HepG2 (cell line): Measurements from ENCODE around the gene PRRT1. TPM values are rescaled to one million over a fixed set of nuclear protein-coding genes. Genes with fewer than 3 reads are reported as not detected.
A peak's percentile ranks its signal among the peaks of the same experiment; 100 is the strongest.

Source experiments
- CHCHD3 ChIP-seq: sonication (generic); formaldehyde crosslinking; IDR thresholded peaks from 2 replicates; pipeline ENCODE4 v1.8.0; 2022; ENCODE audit warnings: mild to moderate bottlenecking, missing genetic modification reagents, moderate library complexity
- FOXC1 ChIP-seq: sonication (generic); formaldehyde crosslinking; IDR thresholded peaks from 2 replicates; pipeline ENCODE4 v1.8.0; 2022; ENCODE audit warnings: mild to moderate bottlenecking, missing genetic modification reagents, borderline replicate concordance
- NONO ChIP-seq, 2 experiments: fragments of 450-650 bp in 1 of 2; sonication (generic) in 1 of 2; formaldehyde crosslinking in 1 of 2; IDR thresholded peaks in 1 of 2; conservative IDR thresholded peaks in 1 of 2; 2 replicates each; pipeline versions ENCODE4 v1.6.1 to v1.8.0; 2017 to 2022; ENCODE audit warnings: mild to moderate bottlenecking in 1 of 2, missing genetic modification reagents in 1 of 2, moderate library complexity in 1 of 2
- PAX8 ChIP-seq: sonication (generic); formaldehyde crosslinking; IDR thresholded peaks from 2 replicates; pipeline ENCODE4 v1.8.0; 2022; ENCODE audit warnings: mild to moderate bottlenecking, missing genetic modification reagents, borderline replicate concordance
- RORA ChIP-seq: sonication (generic); formaldehyde crosslinking; IDR thresholded peaks from 2 replicates; pipeline ENCODE4 v1.5.0; 2020; ENCODE audit warnings: mild to moderate bottlenecking, missing genetic modification reagents, moderate library complexity
- SIN3B ChIP-seq: fragments of 150-350 bp; IDR thresholded peaks from 2 replicates; pipeline ENCODE4 v1.6.1; 2014; ENCODE audit warnings: low read length
- TBL1XR1 ChIP-seq: fragments of 150-350 bp; IDR thresholded peaks from 2 replicates; pipeline ENCODE4 v1.6.1; 2014; ENCODE audit warnings: borderline replicate concordance, low read length; ENCODE audit not compliant: partially characterized antibody
- YEATS4 ChIP-seq: sonication (generic); formaldehyde crosslinking; IDR thresholded peaks from 2 replicates; pipeline ENCODE4 v1.4.0; 2020; ENCODE audit warnings: missing genetic modification reagents, borderline replicate concordance
- ZNF207 ChIP-seq: fragments of 450-650 bp; IDR thresholded peaks from 2 replicates; pipeline ENCODE4 v1.6.1; 2016; ENCODE audit warnings: antibody characterized with exemption, borderline replicate concordance
- ZNF225 ChIP-seq: sonication (generic); formaldehyde crosslinking; IDR thresholded peaks from 2 replicates; pipeline ENCODE4 v1.4.0; 2020; ENCODE audit warnings: mild to moderate bottlenecking, missing genetic modification reagents
- ZNF350 ChIP-seq: sonication (generic); formaldehyde crosslinking; IDR thresholded peaks from 2 replicates; pipeline ENCODE4 v1.4.0; 2020; ENCODE audit warnings: mild to moderate bottlenecking, low read depth, missing genetic modification reagents, borderline replicate concordance
- ZNF484 ChIP-seq: sonication (generic); formaldehyde crosslinking; IDR thresholded peaks from 2 replicates; pipeline ENCODE4 v1.5.1; 2020; ENCODE audit warnings: mild to moderate bottlenecking, low read depth, missing genetic modification reagents, borderline replicate concordance
- polyA plus RNA-seq, 8 experiments: library from polyadenylated mRNA; depleted of rRNA in 3 of 8; stranded (reverse) in 7 of 8; unstranded in 1 of 8; fragments of >200 nt; fragmentation: Illumina TruSeq in 4 of 8; extraction: Trizol in 4 of 8; gene quantifications; 2 replicates each; pipeline versions ENCODE4 v1.2.1 to v1.2.3, GENCODE V29; 2011 to 2016; ENCODE audit warnings: low read depth in 4 of 8, missing spikeins in 1 of 8, mixed read lengths in 1 of 8; ENCODE audit not compliant: insufficient read depth in 1 of 8
- total RNA-seq, 5 experiments: library from RNA; depleted of rRNA; stranded (reverse); fragments of >200 nt; fragmentation: Illumina TruSeq; extraction: Trizol; gene quantifications; 2 replicates each; pipeline ENCODE4 v1.2.3, GENCODE V29; 2016; ENCODE audit warnings: low read depth in 1 of 5
- TF ChIP-seq, protein P1 (sequence below): IDR thresholded peaks from 2 replicates; pipeline ENCODE4 v1.6.1; 2016; ENCODE audit warnings: low read depth, borderline replicate concordance
- TF ChIP-seq, protein P2 (sequence below): sonication (generic); formaldehyde crosslinking; conservative IDR thresholded peaks from 2 replicates; pipeline ENCODE4 v1.4.0; 2020; ENCODE audit warnings: mild to moderate bottlenecking, missing genetic modification reagents, moderate library complexity
- TF ChIP-seq, protein P3 (sequence below): sonication (generic); formaldehyde crosslinking; IDR thresholded peaks from 2 replicates; pipeline ENCODE4 v1.4.0; 2020; ENCODE audit warnings: mild to moderate bottlenecking, missing genetic modification reagents
- TF ChIP-seq, protein P4 (sequence below): sonication (generic); formaldehyde crosslinking; IDR thresholded peaks from 2 replicates; pipeline ENCODE4 v1.4.0; 2020; ENCODE audit warnings: missing genetic modification reagents, borderline replicate concordance
- TF ChIP-seq, protein P5 (sequence below): sonication (generic); formaldehyde crosslinking; IDR thresholded peaks from 2 replicates; pipeline ENCODE4 v1.4.0; 2020; ENCODE audit warnings: missing genetic modification reagents

The PRRT1 gene
- total and polyA plus RNA-seq, 2 of the 13 experiments (the other 11 are each of a cell fraction or from before 2014, with no cell fraction given) = 0.64 to 1.4 TPM

DNA sequence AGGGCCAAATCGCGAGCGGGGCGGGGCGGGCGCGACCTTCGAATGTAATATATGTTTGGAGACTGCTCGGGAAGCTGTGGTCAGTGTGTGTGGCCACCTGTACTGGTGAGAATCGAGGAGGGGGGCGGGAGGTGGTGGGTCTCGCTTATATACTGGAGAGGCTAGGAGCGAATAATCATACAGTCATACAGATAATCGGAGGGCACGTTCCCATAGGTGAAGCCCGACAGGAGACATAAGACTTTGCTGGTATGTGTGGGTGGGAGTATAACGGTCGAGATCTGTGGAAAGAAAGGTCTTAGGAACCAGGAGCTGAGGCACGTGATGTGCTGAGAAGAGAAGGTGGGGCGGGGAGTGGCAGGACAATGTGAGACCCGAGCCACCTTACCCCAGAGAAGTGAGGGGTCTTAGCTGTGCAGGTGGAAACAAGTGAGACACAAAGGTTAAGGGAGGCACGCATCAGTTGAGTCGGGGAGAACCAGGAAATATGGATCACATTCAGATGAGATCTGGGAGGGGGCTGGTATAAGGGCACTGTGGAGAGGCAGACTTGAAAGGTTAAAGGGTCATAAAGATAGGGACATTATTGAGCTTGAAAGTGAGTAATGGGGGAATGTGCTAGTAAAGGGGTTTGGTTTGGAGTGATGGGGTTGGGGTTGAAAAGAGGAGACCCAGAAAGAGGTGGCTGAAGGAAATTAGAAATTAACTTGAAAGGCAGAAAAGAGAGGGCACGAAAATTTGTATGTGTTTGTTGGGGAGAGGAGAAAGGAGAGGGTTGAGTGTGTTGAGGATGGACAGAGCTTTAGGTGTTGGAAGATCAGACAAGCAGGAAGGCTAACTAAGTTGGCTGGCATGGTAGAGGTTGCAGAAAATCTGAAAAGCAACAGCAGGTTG is 27.1 kb upstream of the PRRT1 start (continued):
- TF ChIP-seq, protein P1, sequence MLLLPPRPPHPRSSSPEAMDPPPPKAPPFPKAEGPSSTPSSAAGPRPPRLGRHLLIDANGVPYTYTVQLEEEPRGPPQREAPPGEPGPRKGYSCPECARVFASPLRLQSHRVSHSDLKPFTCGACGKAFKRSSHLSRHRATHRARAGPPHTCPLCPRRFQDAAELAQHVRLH (CRISPR knock-in tag) = 0 out of 2 replicates have a peak, but pooled peaks have one; percentile 13
- TF ChIP-seq ZNF484 (CRISPR knock-in tag) (no peak), RORA (CRISPR knock-in tag) (no peak), YEATS4 (peak; percentile 48), TBL1XR1 (no peak), ZNF225 (no peak), FOXC1 (peak; percentile 71; the same call in 1 of the 2 replicates), ZNF207 (no peak), CHCHD3 (no peak), SIN3B (peak; percentile 64; the same call in 1 of the 2 replicates), NONO (IDR thresholded peaks at IDR 0.05) (no peak), NONO (CRISPR knock-in tag; conservative IDR thresholded peaks at IDR 0.05) (peak; percentile 70), ZNF350 (peak; percentile 42; the same call in 1 of the 2 replicates), PAX8 (CRISPR knock-in tag) (no peak)
- TF ChIP-seq, protein P2, sequence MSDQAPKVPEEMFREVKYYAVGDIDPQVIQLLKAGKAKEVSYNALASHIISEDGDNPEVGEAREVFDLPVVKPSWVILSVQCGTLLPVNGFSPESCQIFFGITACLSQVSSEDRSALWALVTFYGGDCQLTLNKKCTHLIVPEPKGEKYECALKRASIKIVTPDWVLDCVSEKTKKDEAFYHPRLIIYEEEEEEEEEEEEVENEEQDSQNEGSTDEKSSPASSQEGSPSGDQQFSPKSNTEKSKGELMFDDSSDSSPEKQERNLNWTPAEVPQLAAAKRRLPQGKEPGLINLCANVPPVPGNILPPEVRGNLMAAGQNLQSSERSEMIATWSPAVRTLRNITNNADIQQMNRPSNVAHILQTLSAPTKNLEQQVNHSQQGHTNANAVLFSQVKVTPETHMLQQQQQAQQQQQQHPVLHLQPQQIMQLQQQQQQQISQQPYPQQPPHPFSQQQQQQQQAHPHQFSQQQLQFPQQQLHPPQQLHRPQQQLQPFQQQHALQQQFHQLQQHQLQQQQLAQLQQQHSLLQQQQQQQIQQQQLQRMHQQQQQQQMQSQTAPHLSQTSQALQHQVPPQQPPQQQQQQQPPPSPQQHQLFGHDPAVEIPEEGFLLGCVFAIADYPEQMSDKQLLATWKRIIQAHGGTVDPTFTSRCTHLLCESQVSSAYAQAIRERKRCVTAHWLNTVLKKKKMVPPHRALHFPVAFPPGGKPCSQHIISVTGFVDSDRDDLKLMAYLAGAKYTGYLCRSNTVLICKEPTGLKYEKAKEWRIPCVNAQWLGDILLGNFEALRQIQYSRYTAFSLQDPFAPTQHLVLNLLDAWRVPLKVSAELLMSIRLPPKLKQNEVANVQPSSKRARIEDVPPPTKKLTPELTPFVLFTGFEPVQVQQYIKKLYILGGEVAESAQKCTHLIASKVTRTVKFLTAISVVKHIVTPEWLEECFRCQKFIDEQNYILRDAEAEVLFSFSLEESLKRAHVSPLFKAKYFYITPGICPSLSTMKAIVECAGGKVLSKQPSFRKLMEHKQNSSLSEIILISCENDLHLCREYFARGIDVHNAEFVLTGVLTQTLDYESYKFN (CRISPR knock-in tag) = 0 out of 2 replicates have a peak, but pooled peaks have one; percentile 1
- TF ChIP-seq, protein P3, sequence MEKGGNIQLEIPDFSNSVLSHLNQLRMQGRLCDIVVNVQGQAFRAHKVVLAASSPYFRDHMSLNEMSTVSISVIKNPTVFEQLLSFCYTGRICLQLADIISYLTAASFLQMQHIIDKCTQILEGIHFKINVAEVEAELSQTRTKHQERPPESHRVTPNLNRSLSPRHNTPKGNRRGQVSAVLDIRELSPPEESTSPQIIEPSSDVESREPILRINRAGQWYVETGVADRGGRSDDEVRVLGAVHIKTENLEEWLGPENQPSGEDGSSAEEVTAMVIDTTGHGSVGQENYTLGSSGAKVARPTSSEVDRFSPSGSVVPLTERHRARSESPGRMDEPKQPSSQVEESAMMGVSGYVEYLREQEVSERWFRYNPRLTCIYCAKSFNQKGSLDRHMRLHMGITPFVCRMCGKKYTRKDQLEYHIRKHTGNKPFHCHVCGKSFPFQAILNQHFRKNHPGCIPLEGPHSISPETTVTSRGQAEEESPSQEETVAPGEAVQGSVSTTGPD (CRISPR knock-in tag) = no peak
- TF ChIP-seq, protein P4, sequence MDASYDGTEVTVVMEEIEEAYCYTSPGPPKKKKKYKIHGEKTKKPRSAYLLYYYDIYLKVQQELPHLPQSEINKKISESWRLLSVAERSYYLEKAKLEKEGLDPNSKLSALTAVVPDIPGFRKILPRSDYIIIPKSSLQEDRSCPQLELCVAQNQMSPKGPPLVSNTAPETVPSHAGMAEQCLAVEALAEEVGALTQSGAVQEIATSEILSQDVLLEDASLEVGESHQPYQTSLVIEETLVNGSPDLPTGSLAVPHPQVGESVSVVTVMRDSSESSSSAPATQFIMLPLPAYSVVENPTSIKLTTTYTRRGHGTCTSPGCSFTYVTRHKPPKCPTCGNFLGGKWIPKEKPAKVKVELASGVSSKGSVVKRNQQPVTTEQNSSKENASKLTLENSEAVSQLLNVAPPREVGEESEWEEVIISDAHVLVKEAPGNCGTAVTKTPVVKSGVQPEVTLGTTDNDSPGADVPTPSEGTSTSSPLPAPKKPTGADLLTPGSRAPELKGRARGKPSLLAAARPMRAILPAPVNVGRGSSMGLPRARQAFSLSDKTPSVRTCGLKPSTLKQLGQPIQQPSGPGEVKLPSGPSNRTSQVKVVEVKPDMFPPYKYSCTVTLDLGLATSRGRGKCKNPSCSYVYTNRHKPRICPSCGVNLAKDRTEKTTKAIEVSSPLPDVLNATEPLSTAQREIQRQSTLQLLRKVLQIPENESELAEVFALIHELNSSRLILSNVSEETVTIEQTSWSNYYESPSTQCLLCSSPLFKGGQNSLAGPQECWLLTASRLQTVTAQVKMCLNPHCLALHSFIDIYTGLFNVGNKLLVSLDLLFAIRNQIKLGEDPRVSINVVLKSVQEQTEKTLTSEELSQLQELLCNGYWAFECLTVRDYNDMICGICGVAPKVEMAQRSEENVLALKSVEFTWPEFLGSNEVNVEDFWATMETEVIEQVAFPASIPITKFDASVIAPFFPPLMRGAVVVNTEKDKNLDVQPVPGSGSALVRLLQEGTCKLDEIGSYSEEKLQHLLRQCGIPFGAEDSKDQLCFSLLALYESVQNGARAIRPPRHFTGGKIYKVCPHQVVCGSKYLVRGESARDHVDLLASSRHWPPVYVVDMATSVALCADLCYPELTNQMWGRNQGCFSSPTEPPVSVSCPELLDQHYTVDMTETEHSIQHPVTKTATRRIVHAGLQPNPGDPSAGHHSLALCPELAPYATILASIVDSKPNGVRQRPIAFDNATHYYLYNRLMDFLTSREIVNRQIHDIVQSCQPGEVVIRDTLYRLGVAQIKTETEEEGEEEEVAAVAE (CRISPR knock-in tag) = no peak
- TF ChIP-seq, protein P5, sequence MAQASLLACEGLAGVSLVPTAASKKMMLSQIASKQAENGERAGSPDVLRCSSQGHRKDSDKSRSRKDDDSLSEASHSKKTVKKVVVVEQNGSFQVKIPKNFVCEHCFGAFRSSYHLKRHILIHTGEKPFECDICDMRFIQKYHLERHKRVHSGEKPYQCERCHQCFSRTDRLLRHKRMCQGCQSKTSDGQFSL (CRISPR knock-in tag) = peak; percentile 54; the same call in 1 of the 2 replicates
